Measurements from ENCODE around the gene TRIM26.

The TRIM26 gene

DNA sequence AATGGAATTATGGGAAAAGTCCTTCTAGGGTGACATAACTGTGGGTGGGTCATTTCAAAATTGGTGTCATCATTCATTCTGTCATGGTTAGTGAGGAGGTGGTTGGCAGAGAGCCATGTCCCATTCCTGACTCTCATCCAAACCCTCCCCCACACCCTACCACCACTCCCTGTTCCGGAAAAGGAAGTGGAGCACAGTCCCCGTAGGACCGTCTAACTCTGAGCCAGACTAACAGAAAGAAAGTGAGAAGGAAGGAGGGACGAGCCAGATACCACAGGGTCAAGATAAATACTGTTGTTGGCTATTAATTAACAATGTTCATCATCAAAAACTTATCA, 57.0 kb downstream of the TRIM26 start:
- Histone ChIP-seq H3K4ac (ENCODE audit: low read depth in 1 of 2, low read length in 2 of 2) (no peak overlapping the region), H2BK5ac (ENCODE audit: low read depth, low read length, poor library complexity, severe bottlenecking) (no peak overlapping the region), H2AFZ (ENCODE audit: low read depth, low read length) (no peak overlapping the region), H3K4me1 (ENCODE audit: control insufficient read depth, insufficient read depth, low read depth, low read length) (peaks cover 14% of the 10 kb centered on the region), H2BK12ac (ENCODE audit: low read length in 2 of 2) (no peak overlapping the region), H3K79me1 (replicated peaks; ENCODE audit: low read length, poor library complexity, severe bottlenecking) (no peaks in the 10 kb centered on the region), H2BK120ac (ENCODE audit: low read depth, low read length) (no peak overlapping the region), H3K18ac (ENCODE audit: low read depth in 1 of 2, low read length in 2 of 2) (no peak overlapping the region), H4K91ac (ENCODE audit: low read length) (no peak overlapping the region), H3K23ac (ENCODE audit: low read length in 2 of 2) (no peak overlapping the region), H4K8ac (ENCODE audit: low read length) (no peak overlapping the region), H3K14ac (ENCODE audit: low read length in 2 of 2) (no peak overlapping the region), H3K4me2 (ENCODE audit: low read length, poor library complexity, severe bottlenecking) (no peak overlapping the region), H3K27ac (ENCODE audit: low read length, poor library complexity, severe bottlenecking) (no peak overlapping the region), H3K4me3 (ENCODE audit: insufficient read depth in 1 of 2, low read depth in 1 of 2, low read length in 2 of 2) (no peak overlapping the region), H2BK15ac (ENCODE audit: low read depth, poor library complexity, severe bottlenecking) (no peak overlapping the region), H2AK5ac (ENCODE audit: low read length, severe bottlenecking) (no peak overlapping the region), H3K9ac (ENCODE audit: low read length) (no peak overlapping the region), H3K9me3 (ENCODE audit: control insufficient read depth, low read length) (no peaks in the 10 kb centered on the region), H3K36me3 (ENCODE audit: control insufficient read depth in 1 of 2, insufficient read depth in 2 of 2, low read depth in 1 of 2, low read length in 2 of 2) (no peaks in the 10 kb centered on the region), H3K27me3 (ENCODE audit: control insufficient read depth in 1 of 2, insufficient read depth in 1 of 2, low read length in 2 of 2) (peaks cover 0 to 16% of the 10 kb centered on the region in 2 experiments)
- DNase-seq = no peak
- no CpG with 5 or more reads among the region's 4 CpGs for WGBS

DNA sequence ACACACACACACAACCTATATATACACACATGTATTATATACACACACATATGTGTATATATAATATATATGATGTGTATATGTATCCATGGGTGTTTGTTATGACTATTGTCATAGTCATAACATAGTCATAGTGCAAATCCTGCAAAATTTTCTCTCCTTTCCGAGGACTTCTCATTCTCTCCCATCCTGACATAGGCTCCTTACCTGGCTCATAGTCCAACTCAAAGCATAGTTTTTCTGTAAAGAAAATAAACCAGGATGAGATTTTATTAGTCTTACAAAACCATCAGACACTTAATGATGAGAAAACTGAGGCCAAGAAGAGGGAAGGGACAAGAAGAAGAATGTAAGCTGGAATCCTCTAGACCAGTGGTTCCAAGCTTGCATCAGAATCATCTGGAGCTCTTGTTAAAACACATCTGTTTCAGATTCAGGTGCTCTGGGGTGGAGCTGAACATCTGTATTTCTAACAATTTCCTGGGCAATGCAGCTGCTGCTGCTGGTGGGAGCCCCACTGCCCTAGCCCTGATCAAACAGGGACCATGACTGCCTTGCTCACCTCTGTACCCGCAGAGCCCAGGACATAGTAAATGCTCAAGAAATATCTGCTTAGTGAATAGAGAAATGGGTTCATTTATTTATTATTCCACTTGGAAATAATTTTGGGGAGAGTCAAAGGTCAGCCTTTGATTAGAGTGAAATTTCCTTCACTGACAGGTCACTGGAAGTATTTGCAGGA, 57.5 kb downstream of the TRIM26 start:
- H3K36me3 ChIP-seq (ENCODE audit: control insufficient read depth in 1 of 2, insufficient read depth in 2 of 2, low read depth in 1 of 2, low read length in 2 of 2) = no peaks in the 10 kb centered on the region
- no peak overlapping the region for H3K14ac ChIP-seq (ENCODE audit: low read length in 2 of 2)
- no peak overlapping the region for H2BK15ac ChIP-seq (ENCODE audit: low read depth, poor library complexity, severe bottlenecking)
- H3K18ac ChIP-seq (ENCODE audit: low read depth in 1 of 2, low read length in 2 of 2) = no peak overlapping the region
- H2BK5ac ChIP-seq (ENCODE audit: low read depth, low read length, poor library complexity, severe bottlenecking) = no peak overlapping the region
- 100% methylated on average over 1 of the region's 2 CpGs for WGBS
- no peak overlapping the region for H2AK5ac ChIP-seq (ENCODE audit: low read length, severe bottlenecking)
- no peak overlapping the region for H3K4me2 ChIP-seq (ENCODE audit: low read length, poor library complexity, severe bottlenecking)
- no peak overlapping the region for H3K27ac ChIP-seq (ENCODE audit: low read length, poor library complexity, severe bottlenecking)
- no peak overlapping the region for H2BK12ac ChIP-seq (ENCODE audit: low read length in 2 of 2)
- peak overlapping the region; percentile 41 for H3K9ac ChIP-seq (ENCODE audit: low read length)
- peaks cover 14% of the 10 kb centered on the region for H3K4me1 ChIP-seq (ENCODE audit: control insufficient read depth, insufficient read depth, low read depth, low read length)
- no peak overlapping the region for H3K4me3 ChIP-seq (ENCODE audit: insufficient read depth in 1 of 2, low read depth in 1 of 2, low read length in 2 of 2)
- H4K91ac ChIP-seq (ENCODE audit: low read length) = no peak overlapping the region
- no peak overlapping the region for H3K4ac ChIP-seq (ENCODE audit: low read depth in 1 of 2, low read length in 2 of 2)
- no peak overlapping the region for H4K8ac ChIP-seq (ENCODE audit: low read length)
- no peak overlapping the region for H3K23ac ChIP-seq (ENCODE audit: low read length in 2 of 2)
- H2BK120ac ChIP-seq (ENCODE audit: low read depth, low read length) = no peak overlapping the region
- H2AFZ ChIP-seq (ENCODE audit: low read depth, low read length) = no peak overlapping the region
- no peaks in the 10 kb centered on the region for H3K9me3 ChIP-seq (ENCODE audit: control insufficient read depth, low read length)
- DNase-seq = no peak
- H3K27me3 ChIP-seq (ENCODE audit: control insufficient read depth in 1 of 2, insufficient read depth in 1 of 2, low read length in 2 of 2) = peaks cover 0 to 21% of the 10 kb centered on the region in 2 experiments
- H3K79me1 ChIP-seq (replicated peaks; ENCODE audit: low read length, poor library complexity, severe bottlenecking) = no peaks in the 10 kb centered on the region

DNA sequence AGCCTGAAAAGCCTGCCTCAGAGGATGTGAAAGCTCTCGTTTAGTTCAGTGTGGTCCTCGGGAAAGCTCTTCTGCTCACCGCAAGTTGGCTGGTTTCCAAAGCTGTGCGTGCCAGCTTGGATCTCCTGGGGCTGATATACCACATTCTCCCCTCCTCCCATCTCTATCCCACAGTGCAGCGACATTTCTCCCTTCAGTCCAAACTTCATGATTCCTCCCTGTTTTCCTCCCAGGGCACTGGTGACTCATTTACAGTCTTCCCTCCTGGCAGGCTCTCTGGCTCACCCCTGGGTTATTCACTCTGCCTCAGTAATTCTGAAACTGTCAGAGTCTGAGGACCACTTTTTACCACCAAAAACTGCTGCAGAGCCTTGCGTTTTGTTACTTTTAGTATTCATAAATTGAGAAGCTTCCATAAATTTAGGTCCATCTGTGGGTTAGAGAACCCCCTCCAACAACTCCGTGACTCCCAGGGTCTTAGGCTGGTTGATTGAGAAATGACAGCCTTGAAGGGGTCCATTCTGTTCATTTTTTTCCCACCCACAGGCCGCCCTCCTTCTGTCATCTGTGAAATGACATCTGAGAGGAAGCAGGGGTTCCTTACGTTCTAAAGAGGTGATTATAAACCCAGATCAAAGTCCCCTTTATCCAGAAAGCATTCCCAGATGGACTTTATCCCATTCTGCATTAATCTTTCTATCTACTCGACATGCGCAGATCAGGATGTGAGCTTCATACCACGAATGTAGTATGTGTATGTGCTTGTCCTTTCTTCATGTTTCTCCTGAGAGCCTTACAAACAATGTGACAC, 58.3 kb downstream of the TRIM26 start:
- Histone ChIP-seq H3K18ac (ENCODE audit: low read depth in 1 of 2, low read length in 2 of 2) (no peak overlapping the region), H2BK15ac (ENCODE audit: low read depth, poor library complexity, severe bottlenecking) (no peak overlapping the region), H3K27ac (ENCODE audit: low read length, poor library complexity, severe bottlenecking) (no peak overlapping the region), H4K91ac (ENCODE audit: low read length) (no peak overlapping the region), H3K14ac (ENCODE audit: low read length in 2 of 2) (no peak overlapping the region), H3K4ac (ENCODE audit: low read depth in 1 of 2, low read length in 2 of 2) (no peak overlapping the region), H3K79me1 (replicated peaks; ENCODE audit: low read length, poor library complexity, severe bottlenecking) (no peaks in the 10 kb centered on the region), H2AK5ac (ENCODE audit: low read length, severe bottlenecking) (no peak overlapping the region), H3K36me3 (ENCODE audit: control insufficient read depth in 1 of 2, insufficient read depth in 2 of 2, low read depth in 1 of 2, low read length in 2 of 2) (no peaks in the 10 kb centered on the region), H3K4me3 (ENCODE audit: insufficient read depth in 1 of 2, low read depth in 1 of 2, low read length in 2 of 2) (peak overlapping the region in 1 of 2 experiments; percentile 32), H3K4me2 (ENCODE audit: low read length, poor library complexity, severe bottlenecking) (peak overlapping the region; percentile 7), H3K4me1 (ENCODE audit: control insufficient read depth, insufficient read depth, low read depth, low read length) (peaks cover 14% of the 10 kb centered on the region), H2BK12ac (ENCODE audit: low read length in 2 of 2) (no peak overlapping the region), H2AFZ (ENCODE audit: low read depth, low read length) (no peak overlapping the region), H2BK120ac (ENCODE audit: low read depth, low read length) (no peak overlapping the region), H3K9me3 (ENCODE audit: control insufficient read depth, low read length) (no peaks in the 10 kb centered on the region), H3K9ac (ENCODE audit: low read length) (peak overlapping the region; percentile 41), H4K8ac (ENCODE audit: low read length) (no peak overlapping the region), H3K23ac (ENCODE audit: low read length in 2 of 2) (no peak overlapping the region), H3K27me3 (ENCODE audit: control insufficient read depth in 1 of 2, insufficient read depth in 1 of 2, low read length in 2 of 2) (peaks cover 0 to 28% of the 10 kb centered on the region in 2 experiments), H2BK5ac (ENCODE audit: low read depth, low read length, poor library complexity, severe bottlenecking) (no peak overlapping the region)
- 83% methylated on average over 8 of the region's 12 CpGs for WGBS
- peak; percentile 7 for DNase-seq

- Histone ChIP-seq H3K9ac (ENCODE audit: low read length) (no peak overlapping the region), H3K27me3 (ENCODE audit: control insufficient read depth in 1 of 2, insufficient read depth in 1 of 2, low read length in 2 of 2) (peaks cover 0 to 28% of the 10 kb centered on the region in 2 experiments), H3K4me3 (ENCODE audit: insufficient read depth in 1 of 2, low read depth in 1 of 2, low read length in 2 of 2) (peak overlapping the region in 1 of 2 experiments; percentile 22), H3K4me1 (ENCODE audit: control insufficient read depth, insufficient read depth, low read depth, low read length) (peaks cover 14% of the 10 kb centered on the region), H4K91ac (ENCODE audit: low read length) (peak overlapping the region; percentile 9), H3K27ac (ENCODE audit: low read length, poor library complexity, severe bottlenecking) (no peak overlapping the region), H3K9me3 (ENCODE audit: control insufficient read depth, low read length) (no peaks in the 10 kb centered on the region), H3K18ac (ENCODE audit: low read depth in 1 of 2, low read length in 2 of 2) (no peak overlapping the region), H2BK5ac (ENCODE audit: low read depth, low read length, poor library complexity, severe bottlenecking) (no peak overlapping the region), H2BK15ac (ENCODE audit: low read depth, poor library complexity, severe bottlenecking) (no peak overlapping the region), H2AK5ac (ENCODE audit: low read length, severe bottlenecking) (peak overlapping the region; percentile 34), H3K23ac (ENCODE audit: low read length in 2 of 2) (no peak overlapping the region), H4K8ac (ENCODE audit: low read length) (no peak overlapping the region), H2AFZ (ENCODE audit: low read depth, low read length) (no peak overlapping the region), H2BK12ac (ENCODE audit: low read length in 2 of 2) (no peak overlapping the region), H2BK120ac (ENCODE audit: low read depth, low read length) (no peak overlapping the region), H3K14ac (ENCODE audit: low read length in 2 of 2) (no peak overlapping the region), H3K36me3 (ENCODE audit: control insufficient read depth in 1 of 2, insufficient read depth in 2 of 2, low read depth in 1 of 2, low read length in 2 of 2) (no peaks in the 10 kb centered on the region), H3K4ac (ENCODE audit: low read depth in 1 of 2, low read length in 2 of 2) (no peak overlapping the region), H3K79me1 (replicated peaks; ENCODE audit: low read length, poor library complexity, severe bottlenecking) (no peaks in the 10 kb centered on the region), H3K4me2 (ENCODE audit: low read length, poor library complexity, severe bottlenecking) (no peak overlapping the region)
- no peak for DNase-seq
- WGBS = 79% methylated on average over 14 of the region's 17 CpGs
Observed at GRCh38 chr6:30154061-30154460, 59.1 kb downstream of the TRIM26 start.

All from mesenchymal stem cell (in vitro differentiated cells and primary cell).